Nephron (organoid): Measurements from ENCODE around the gene FAM167B.

Source experiments
- H3K27ac Mint-ChIP-seq, 3 experiments: 2 replicates each; pipeline ENCODE4 v1.8.0; 2020; ENCODE audit warnings: mixed read lengths in 3 of 3, mild to moderate bottlenecking in 2 of 3, moderate library complexity in 1 of 3
- H3K27me3 Mint-ChIP-seq: 2 replicates; pipeline ENCODE4 v1.8.0; 2021; ENCODE audit warnings: low read depth, mild to moderate bottlenecking, moderate library complexity, mixed read lengths
- H3K36me3 Mint-ChIP-seq: 2 replicates; pipeline ENCODE4 v1.8.0; 2020; ENCODE audit warnings: low read depth, mixed read lengths
- H3K4me1 Mint-ChIP-seq: 2 replicates; pipeline ENCODE4 v1.8.0; 2020; ENCODE audit warnings: mixed read lengths
- H3K4me3 Mint-ChIP-seq, 3 experiments: 2 replicates each; pipeline ENCODE4 v1.8.0; 2020; ENCODE audit warnings: mild to moderate bottlenecking in 3 of 3, mixed read lengths in 3 of 3, moderate library complexity in 2 of 3
- H3K9me3 Mint-ChIP-seq: 2 replicates; pipeline ENCODE4 v1.8.0; 2020; ENCODE audit warnings: mixed read lengths
- CTCF ChIP-seq, 3 experiments: fragments of 200-600 bp; sonication (generic); IDR thresholded peaks; one replicate each; pipeline ENCODE4 v1.5.0; 2021; ENCODE audit warnings: antibody characterized with exemption in 3 of 3; ENCODE audit not compliant: unreplicated experiment in 3 of 3

Gene FAM167B

GRCh38 chr1:32221581-32221979, 25.4 kb upstream of the FAM167B start:
- H3K4me3 Mint-ChIP-seq, result peak overlapping the region; percentile 98 to 99 (median 99)
- peaks cover 36% of the 10 kb centered on the region for H3K36me3 Mint-ChIP-seq
- peaks cover 4% of the 10 kb centered on the region for H3K27me3 Mint-ChIP-seq
- no peak for TF ChIP-seq CTCF (IDR thresholded peaks at IDR 0.05; ENCODE audit: unreplicated experiment in 3 of 3)
- H3K9me3 Mint-ChIP-seq, result no peaks in the 10 kb centered on the region
- H3K27ac Mint-ChIP-seq, result peak overlapping the region; percentile 92 to 94 (median 92)
- peaks cover 27% of the 10 kb centered on the region for H3K4me1 Mint-ChIP-seq

GRCh38 chr1:32221980-32222755, 24.9 kb upstream of the FAM167B start, which contains the start of the genes EIF3I and TMEM234:
TSS of gene EIF3I (plus strand) at chr1:32222407. CDS start at chr1:32222442, 35 bp downstream.
TSS of gene TMEM234 (minus strand) at chr1:32222353. CDS start at chr1:32222322, 31 bp downstream.
- H3K36me3 Mint-ChIP-seq, result peaks cover 30% of the 10 kb centered on the region
- H3K27ac Mint-ChIP-seq, result peak within 1 kb of the TSS; percentile 92 to 94 (median 92)
- peaks cover 4% of the 10 kb centered on the region for H3K27me3 Mint-ChIP-seq
- TF ChIP-seq CTCF (IDR thresholded peaks at IDR 0.05; ENCODE audit: unreplicated experiment in 3 of 3), result no peak
- no peaks in the 10 kb centered on the region for H3K9me3 Mint-ChIP-seq
- peak within 1 kb of the TSS; percentile 98 to 99 (median 99) for H3K4me3 Mint-ChIP-seq
- peaks cover 27% of the 10 kb centered on the region for H3K4me1 Mint-ChIP-seq

GRCh38 chr1:32223683-32224082, 23.3 kb upstream of the FAM167B start:
- TF ChIP-seq CTCF (IDR thresholded peaks at IDR 0.05; ENCODE audit: unreplicated experiment in 3 of 3), result no peak
- H3K4me3 Mint-ChIP-seq, result peak overlapping the region; percentile 98 to 99 (median 99)
- H3K9me3 Mint-ChIP-seq, result no peaks in the 10 kb centered on the region
- H3K27me3 Mint-ChIP-seq, result peaks cover 4% of the 10 kb centered on the region
- peaks cover 27% of the 10 kb centered on the region for H3K4me1 Mint-ChIP-seq
- H3K27ac Mint-ChIP-seq, result peak overlapping the region in 2 of 3 experiments; percentile 31 to 55
- peaks cover 39% of the 10 kb centered on the region for H3K36me3 Mint-ChIP-seq

GRCh38 chr1:32224285-32224684, 22.7 kb upstream of the FAM167B start:
- no peaks in the 10 kb centered on the region for H3K9me3 Mint-ChIP-seq

GRCh38 chr1:32228771-32229170, 18.3 kb upstream of the FAM167B start:
- Mint-ChIP-seq H3K9me3 (no peaks in the 10 kb centered on the region), H3K27me3 (no peaks in the 10 kb centered on the region), H3K36me3 (peaks cover 48% of the 10 kb centered on the region), H3K27ac (no peak overlapping the region), H3K4me3 (no peak overlapping the region), H3K4me1 (peaks cover 7% of the 10 kb centered on the region)
- TF ChIP-seq CTCF (IDR thresholded peaks at IDR 0.05; ENCODE audit: unreplicated experiment in 3 of 3), result no peak

More at GRCh38 chr1:32224285-32224684, 22.7 kb upstream of the FAM167B start:
- Mint-ChIP-seq H3K36me3 (peaks cover 45% of the 10 kb centered on the region), H3K4me3 (peak overlapping the region; percentile 83 to 99 (median 98)), H3K4me1 (peaks cover 27% of the 10 kb centered on the region), H3K27ac (peak overlapping the region in 2 of 3 experiments; percentile 31 to 55), H3K27me3 (peaks cover 4% of the 10 kb centered on the region)
- TF ChIP-seq CTCF (IDR thresholded peaks at IDR 0.05; ENCODE audit: unreplicated experiment in 3 of 3), result no peak
